Fibroblast of lung (primary cell): ENCODE measurements around the gene TP53BP2. TPM values are rescaled to one million over a fixed set of nuclear protein-coding genes. Genes with fewer than 3 reads are reported as not detected.

Experiments
- DNase-seq, 2 donors: peaks; one replicate each; pipeline versions ENCODE4 v3.0.0 to v3.0.0-alpha.2; 2010; ENCODE audit warnings: low read depth in 2 of 2
- H2AFZ ChIP-seq: 2 replicates; pipeline ENCODE4 v1.5.1; 2012; ENCODE audit warnings: low read length, control low read depth, inconsistent platforms
- H3K27ac ChIP-seq: 2 replicates; pipeline ENCODE4 v1.5.1; 2011; ENCODE audit warnings: low read length, control low read depth; ENCODE audit not compliant: insufficient read depth
- H3K27me3 ChIP-seq: 2 replicates; pipeline ENCODE4 v1.5.1; 2011; ENCODE audit warnings: mild to moderate bottlenecking, low read length; ENCODE audit not compliant: control insufficient read depth, insufficient read depth
- H3K36me3 ChIP-seq: 2 replicates; pipeline ENCODE4 v1.5.1; 2011; ENCODE audit warnings: low read length; ENCODE audit not compliant: control insufficient read depth, insufficient read depth
- H3K4me1 ChIP-seq: 2 replicates; pipeline ENCODE4 v1.5.1; 2011; ENCODE audit warnings: low read length; ENCODE audit not compliant: control insufficient read depth, insufficient read depth; ENCODE audit errors: extremely low read depth
- H3K4me2 ChIP-seq: 2 replicates; pipeline ENCODE4 v1.5.1; 2011; ENCODE audit warnings: low read length, control low read depth; ENCODE audit not compliant: insufficient read depth; ENCODE audit errors: extremely low read depth
- H3K4me3 ChIP-seq, 4 experiments: fragments of 200-600 bp in 1 of 4; sonication (generic) in 1 of 4; replicated peaks in 1 of 4; 2 replicates each; pipeline ENCODE4 v1.5.1; 2011 to 2016; ENCODE audit warnings: low read length in 4 of 4, low read depth in 3 of 4, mild to moderate bottlenecking in 3 of 4, control low read depth in 2 of 4, inconsistent platforms in 1 of 4, mixed read lengths in 1 of 4; ENCODE audit not compliant: insufficient read depth in 1 of 4; ENCODE audit errors: control extremely low read depth in 1 of 4
- H3K79me2 ChIP-seq: 2 replicates; pipeline ENCODE4 v1.5.1; 2012; ENCODE audit warnings: mild to moderate bottlenecking, low read length, inconsistent platforms; ENCODE audit not compliant: control insufficient read depth, insufficient read depth
- H3K9ac ChIP-seq: 2 replicates; pipeline ENCODE4 v1.5.1; 2011; ENCODE audit warnings: mild to moderate bottlenecking, low read length, control low read depth; ENCODE audit not compliant: insufficient read depth
- H3K9me3 ChIP-seq: 2 replicates; pipeline ENCODE4 v1.5.1; 2012; ENCODE audit warnings: low read depth, low read length; ENCODE audit not compliant: control insufficient read depth, insufficient read depth
- H4K20me1 ChIP-seq: 2 replicates; pipeline ENCODE4 v1.5.1; 2011; ENCODE audit warnings: low read length; ENCODE audit not compliant: control insufficient read depth, insufficient read depth; ENCODE audit errors: extremely low read depth
- CTCF ChIP-seq, 2 donors: IDR thresholded peaks in 1 of 2; conservative IDR thresholded peaks in 1 of 2; 1 replicate in 1 of 2; 2 replicates in 1 of 2; pipeline ENCODE4 v1.5.1; 2011 to 2012; ENCODE audit warnings: low read length in 2 of 2, control low read depth in 1 of 2, inconsistent platforms in 1 of 2, low read depth in 1 of 2, mild to moderate bottlenecking in 1 of 2
- EZH2 ChIP-seq: IDR thresholded peaks from 2 replicates; pipeline ENCODE4 v1.5.1; 2012; ENCODE audit warnings: low read length, control low read depth, mild to moderate bottlenecking; ENCODE audit errors: missing control alignments
- polyA plus RNA-seq, 2 donors: library from polyadenylated mRNA; depleted of rRNA in 1 of 2; stranded (reverse) in 1 of 2; unstranded in 1 of 2; fragments of >200 nt; gene quantifications; 2 replicates each; pipeline ENCODE4 v1.2.1, GENCODE V29; 2011 to 2012; ENCODE audit warnings: missing spikeins in 1 of 2
- total RNA-seq: library from RNA; depleted of rRNA; stranded (reverse); fragments of >200 nt; gene quantifications from 2 replicates; pipeline ENCODE4 v1.2.1, GENCODE V29; 2014

The TP53BP2 gene
- total and polyA plus RNA-seq, 2 donors (not counting 1 experiment from before 2014, with no cell fraction given) = 28.4 to 30.4 TPM

DNA sequence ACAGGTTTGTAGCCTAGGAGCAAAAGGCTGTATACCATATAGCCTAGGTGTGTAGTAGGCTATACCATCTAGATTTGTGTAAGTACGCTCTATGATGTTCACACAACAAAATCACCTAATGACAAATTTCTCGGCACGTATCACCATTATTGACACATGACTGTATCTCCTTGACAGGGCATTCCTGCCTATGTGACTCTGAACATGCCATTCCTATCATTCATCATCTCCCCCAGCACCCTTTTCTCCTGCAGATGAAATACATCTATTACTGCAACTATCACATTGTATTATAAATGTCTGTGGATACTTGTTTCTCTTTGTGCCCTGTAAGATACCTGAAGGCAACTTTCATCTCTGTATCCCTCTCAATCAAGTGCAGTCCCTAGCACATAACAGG lies 29.9 kb downstream of the TP53BP2 start:
- Histone ChIP-seq H2AFZ (no peak overlapping the region), H3K27me3 (no peaks in the 10 kb centered on the region), H3K4me1 (peaks cover 2% of the 10 kb centered on the region), H3K9ac (no peak overlapping the region), H3K4me2 (no peak overlapping the region), H3K4me3 (no peak overlapping the region), H3K9me3 (no peaks in the 10 kb centered on the region), H3K79me2 (peaks cover 17% of the 10 kb centered on the region), H3K27ac (no peak overlapping the region), H4K20me1 (no peaks in the 10 kb centered on the region), H3K36me3 (peaks cover 1% of the 10 kb centered on the region)
- TF ChIP-seq CTCF (conservative IDR thresholded peaks at IDR 0.05 in 1 of 2, IDR thresholded peaks at IDR 0.05 in 1 of 2; ENCODE audit: low read depth in 1 of 2, low read length in 2 of 2) (no peak), EZH2 (no peak)
- DNase-seq = peak in 1 of 2 donors; percentile 56

- no peak overlapping the region for H3K27ac ChIP-seq
- TF ChIP-seq EZH2 (no peak), CTCF (conservative IDR thresholded peaks at IDR 0.05 in 1 of 2, IDR thresholded peaks at IDR 0.05 in 1 of 2; ENCODE audit: low read depth in 1 of 2, low read length in 2 of 2) (no peak)
Measured at GRCh38 chr1:223815020-223815853, 30.5 kb downstream of the TP53BP2 start.

GRCh38 chr1:223813645-223814044 lies 32.1 kb downstream of the TP53BP2 start:
- TF ChIP-seq CTCF (conservative IDR thresholded peaks at IDR 0.05 in 1 of 2, IDR thresholded peaks at IDR 0.05 in 1 of 2; ENCODE audit: low read depth in 1 of 2, low read length in 2 of 2) (no peak), EZH2 (no peak)
- Histone ChIP-seq H3K4me3 (no peak overlapping the region), H3K79me2 (peaks cover 11% of the 10 kb centered on the region), H3K9me3 (no peaks in the 10 kb centered on the region), H3K4me2 (no peak overlapping the region), H3K27ac (no peak overlapping the region), H3K36me3 (peaks cover 1% of the 10 kb centered on the region), H2AFZ (no peak overlapping the region), H4K20me1 (no peaks in the 10 kb centered on the region), H3K4me1 (no peaks in the 10 kb centered on the region), H3K27me3 (no peaks in the 10 kb centered on the region), H3K9ac (no peak overlapping the region)
- DNase-seq = no peak

More at GRCh38 chr1:223815020-223815853, 30.5 kb downstream of the TP53BP2 start:
- no peaks in the 10 kb centered on the region for H3K4me1 ChIP-seq
- H2AFZ ChIP-seq = no peak overlapping the region
- H3K9me3 ChIP-seq = no peaks in the 10 kb centered on the region
- no peaks in the 10 kb centered on the region for H3K27me3 ChIP-seq
- no peak overlapping the region for H3K4me2 ChIP-seq
- H3K4me3 ChIP-seq = no peak overlapping the region
- H3K79me2 ChIP-seq = peaks cover 13% of the 10 kb centered on the region
- no peak overlapping the region for H3K9ac ChIP-seq
- DNase-seq = no peak
- peaks cover 1% of the 10 kb centered on the region for H3K36me3 ChIP-seq
- no peaks in the 10 kb centered on the region for H4K20me1 ChIP-seq
